Subcutaneous adipose tissue (tissue), 4 donors: ENCODE results near the gene TPX2. TPM values are rescaled to one million over a fixed set of nuclear protein-coding genes. Genes with fewer than 3 reads are reported as not detected.

ENCODE experiments used
- total RNA-seq, 4 donors: library from RNA; depleted of rRNA; stranded (reverse); fragments of >200 nt; gene quantifications; one replicate each; pipeline ENCODE4 v1.1.0, GENCODE V29; 2016
- TF ChIP-seq, protein P1 (sequence below): fragments of 450-650 bp; IDR thresholded peaks from one replicate; pipeline ENCODE4 v1.5.1; 2016; ENCODE audit warnings: low read depth, mild to moderate bottlenecking, control low read depth, antibody characterized with exemption, moderate library complexity

Gene TPX2
- total RNA-seq, 4 donors from 2014 or later: 0.49 to 4.9 (median 2.9) TPM

DNA sequence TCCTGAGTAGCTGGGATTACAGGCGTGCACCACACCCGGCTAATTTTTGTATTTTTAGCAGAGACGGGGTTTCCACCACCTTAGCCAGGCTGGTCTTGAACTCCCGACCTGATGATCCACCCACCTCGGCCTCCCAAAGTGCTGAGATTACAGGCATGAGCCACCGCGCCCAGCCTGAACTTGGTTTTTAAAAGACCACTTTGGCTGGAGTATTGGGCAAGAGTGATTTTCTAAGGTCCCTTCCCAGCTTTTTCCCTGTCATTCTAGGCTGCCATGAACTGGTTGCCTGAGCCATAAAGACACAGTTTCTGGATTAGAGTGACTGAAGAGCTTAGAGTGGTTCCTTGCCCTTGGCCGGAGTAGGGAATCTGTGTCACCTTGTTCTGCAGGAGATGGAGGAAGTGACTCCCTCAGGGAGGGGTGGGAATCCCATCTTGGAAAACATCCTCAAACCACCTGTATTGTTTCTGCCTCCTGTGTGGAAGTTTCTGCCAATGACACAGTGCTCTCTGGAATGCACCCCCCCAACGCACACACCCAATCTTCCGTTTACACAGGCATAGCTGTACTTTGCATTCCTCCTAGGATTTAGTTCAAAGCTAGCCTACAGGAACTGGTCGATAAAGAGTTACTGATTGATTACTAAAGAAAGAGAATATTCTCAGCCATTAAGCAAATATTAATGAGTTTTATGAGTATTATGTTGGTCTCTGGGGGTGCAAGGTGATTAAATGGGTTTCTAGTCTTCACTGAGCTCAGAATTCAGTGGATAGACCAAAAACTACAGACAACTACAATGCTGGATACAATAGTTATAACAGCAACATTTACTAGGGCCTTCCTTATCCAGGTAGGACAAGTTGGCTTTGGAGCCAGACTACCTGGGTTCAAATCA, 34.6 kb upstream of the TPX2 start:
- TF ChIP-seq, protein P1, sequence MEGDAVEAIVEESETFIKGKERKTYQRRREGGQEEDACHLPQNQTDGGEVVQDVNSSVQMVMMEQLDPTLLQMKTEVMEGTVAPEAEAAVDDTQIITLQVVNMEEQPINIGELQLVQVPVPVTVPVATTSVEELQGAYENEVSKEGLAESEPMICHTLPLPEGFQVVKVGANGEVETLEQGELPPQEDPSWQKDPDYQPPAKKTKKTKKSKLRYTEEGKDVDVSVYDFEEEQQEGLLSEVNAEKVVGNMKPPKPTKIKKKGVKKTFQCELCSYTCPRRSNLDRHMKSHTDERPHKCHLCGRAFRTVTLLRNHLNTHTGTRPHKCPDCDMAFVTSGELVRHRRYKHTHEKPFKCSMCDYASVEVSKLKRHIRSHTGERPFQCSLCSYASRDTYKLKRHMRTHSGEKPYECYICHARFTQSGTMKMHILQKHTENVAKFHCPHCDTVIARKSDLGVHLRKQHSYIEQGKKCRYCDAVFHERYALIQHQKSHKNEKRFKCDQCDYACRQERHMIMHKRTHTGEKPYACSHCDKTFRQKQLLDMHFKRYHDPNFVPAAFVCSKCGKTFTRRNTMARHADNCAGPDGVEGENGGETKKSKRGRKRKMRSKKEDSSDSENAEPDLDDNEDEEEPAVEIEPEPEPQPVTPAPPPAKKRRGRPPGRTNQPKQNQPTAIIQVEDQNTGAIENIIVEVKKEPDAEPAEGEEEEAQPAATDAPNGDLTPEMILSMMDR: no peak

DNA sequence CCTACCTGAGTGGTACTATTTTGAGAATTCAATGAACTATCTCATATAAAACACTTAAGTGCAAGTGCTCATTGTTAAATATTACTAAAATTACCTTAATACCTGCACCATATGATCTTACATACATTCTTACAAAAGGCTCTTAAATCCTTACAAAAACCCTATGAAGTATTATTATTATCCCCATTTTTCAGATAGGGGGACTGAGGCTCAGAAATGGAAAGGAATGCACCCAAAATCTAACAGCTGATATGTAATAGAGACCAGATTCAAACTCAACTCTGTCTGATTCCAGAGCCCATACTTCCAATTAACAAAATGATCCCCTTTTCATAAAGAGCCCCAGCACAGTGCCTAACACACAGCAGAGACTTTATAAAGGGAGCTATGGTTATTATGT, 33.9 kb upstream of the TPX2 start:
- TF ChIP-seq, protein P1: no peak

DNA sequence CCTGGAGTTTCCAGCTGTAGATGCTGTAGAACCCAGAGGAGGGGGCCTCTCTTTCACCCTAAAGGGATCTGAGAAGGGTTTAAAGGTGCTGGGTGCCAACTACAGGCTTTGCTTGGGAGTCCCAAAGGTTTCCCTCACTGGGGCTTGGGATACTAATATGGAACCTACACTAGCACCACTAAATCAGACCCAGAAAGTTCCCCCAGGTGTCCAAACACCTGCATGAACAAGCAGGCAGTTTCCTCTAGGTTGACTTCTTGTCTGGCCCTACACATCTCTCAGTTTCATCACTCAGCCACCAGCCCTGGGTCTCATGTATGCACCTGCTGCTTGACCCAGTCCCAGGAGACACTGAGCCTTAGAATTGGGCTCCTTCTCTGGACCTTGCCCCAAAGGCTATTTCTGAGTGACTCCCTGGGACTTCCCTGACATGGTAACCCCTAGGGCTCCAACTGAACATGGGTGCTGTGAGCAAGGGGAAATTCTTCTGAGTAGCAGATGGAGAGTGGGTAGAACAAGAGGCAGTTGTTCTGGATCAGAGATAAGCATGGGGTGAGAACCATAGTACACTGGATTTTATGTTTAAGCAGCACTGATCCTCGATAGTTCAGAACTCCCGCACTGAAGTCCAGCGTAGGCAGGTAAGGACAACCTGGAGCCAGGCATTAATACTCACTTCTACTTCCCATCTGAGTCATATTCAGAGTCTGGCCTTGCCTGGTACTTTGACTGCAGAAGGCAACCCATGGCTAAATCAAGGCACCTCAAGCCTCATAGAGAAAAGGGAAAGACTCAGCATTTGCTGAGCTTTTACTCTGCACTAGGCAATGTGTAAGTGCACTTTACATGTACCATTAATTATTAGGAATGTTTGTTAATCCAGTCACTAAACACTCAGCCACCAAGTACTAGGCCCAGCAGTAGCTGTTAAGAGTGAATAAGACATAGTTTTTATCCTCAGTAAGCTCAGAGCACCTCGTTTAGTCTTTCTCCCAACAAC, 33.2 kb upstream of the TPX2 start:
- TF ChIP-seq, protein P1: no peak

DNA sequence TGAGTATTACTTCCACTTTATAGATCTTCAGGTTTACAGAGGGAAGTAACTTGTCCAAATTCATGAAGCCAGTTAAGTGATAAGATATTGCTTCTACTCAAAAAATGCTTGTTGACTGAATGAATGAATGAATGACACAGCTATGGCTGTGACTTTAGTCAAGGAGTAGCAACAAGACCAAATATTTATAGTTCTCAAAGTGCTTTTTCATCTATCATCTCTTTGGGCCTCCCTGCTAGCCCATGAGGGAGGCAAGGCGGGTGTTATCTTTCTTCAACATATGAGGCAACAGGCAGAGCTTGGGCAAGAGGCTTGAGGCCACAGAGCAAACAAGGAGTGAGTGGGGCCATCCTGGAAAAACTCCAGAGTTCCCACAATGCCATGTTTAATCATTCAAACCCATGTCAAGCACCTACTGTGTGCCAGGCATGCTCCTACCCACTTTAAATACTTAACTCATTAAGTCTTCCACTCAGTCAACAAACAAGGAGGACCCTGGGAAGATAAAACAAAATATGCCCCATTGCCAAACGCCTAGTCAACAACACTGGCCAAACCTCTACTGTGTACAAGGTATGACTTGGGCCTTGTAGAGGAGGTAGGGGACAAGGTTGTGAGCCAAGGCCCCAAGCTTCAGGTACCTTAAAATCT, 32.4 kb upstream of the TPX2 start:
- TF ChIP-seq, protein P1: no peak

DNA sequence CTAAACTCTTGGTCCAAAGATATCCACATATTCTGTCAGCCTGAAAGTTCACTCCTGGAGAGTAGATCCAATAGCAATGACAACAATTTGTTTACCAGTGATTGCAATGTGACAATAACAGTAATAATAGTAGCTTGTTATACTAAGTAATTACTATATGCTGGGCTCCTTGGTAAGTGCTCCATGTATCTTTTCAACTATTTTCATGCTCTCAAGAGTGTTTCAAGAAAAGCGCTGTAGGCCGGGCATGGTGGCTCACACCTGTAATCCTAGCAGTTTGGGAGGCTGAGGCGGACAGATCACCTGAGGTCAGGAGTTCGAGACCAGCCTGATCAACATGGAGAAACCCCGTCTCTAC, 31.9 kb upstream of the TPX2 start:
- TF ChIP-seq, protein P1: no peak

DNA sequence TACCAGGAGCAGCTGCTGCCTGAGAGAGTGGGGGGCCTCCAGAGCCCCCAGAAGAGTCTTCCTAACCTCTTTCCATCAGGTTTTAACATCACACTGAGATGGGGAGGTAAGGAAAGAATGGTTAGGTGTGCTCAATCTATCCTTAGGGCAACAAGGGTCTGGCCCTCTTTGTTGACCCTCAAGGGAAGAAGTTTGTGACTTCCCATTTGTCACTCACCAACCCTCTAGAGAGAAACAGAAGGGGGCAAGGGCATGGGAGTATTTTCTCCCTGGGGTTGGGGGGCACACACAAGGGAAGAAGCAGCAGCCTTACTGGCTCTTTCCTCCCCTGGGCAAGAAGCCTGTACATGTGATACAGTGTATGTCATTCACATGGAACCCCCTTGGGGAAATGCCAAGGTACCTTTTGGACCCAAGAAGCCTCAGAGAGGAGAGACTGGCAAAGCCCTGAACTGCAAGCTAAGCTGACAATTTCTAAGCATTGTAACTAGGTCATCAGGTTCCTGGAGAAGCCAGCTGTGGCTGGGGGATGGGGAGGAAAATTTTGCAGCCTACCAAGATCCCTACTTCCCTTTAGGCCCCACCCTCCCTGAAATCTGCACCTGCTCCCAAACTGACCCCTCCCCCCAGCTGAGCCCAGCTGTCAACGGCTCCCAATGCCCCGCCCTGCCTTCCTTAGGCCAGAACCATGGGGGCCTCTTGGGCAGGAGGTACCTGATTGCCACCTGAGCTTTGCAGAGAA, 30.9 kb upstream of the TPX2 start:
- TF ChIP-seq, protein P1: no peak
